Neuron (in vitro differentiated cells): ENCODE measurements around the gene MSMO1.

ENCODE experiments used
- H2AFZ ChIP-seq: one replicate; pipeline ENCODE4 v1.6.1; 2013; ENCODE audit warnings: low read depth, mild to moderate bottlenecking, inconsistent platforms, low read length, moderate library complexity
- H3K27me3 ChIP-seq: one replicate; pipeline ENCODE4 v1.6.1; 2013; ENCODE audit warnings: low read length; ENCODE audit not compliant: insufficient read depth
- H3K36me3 ChIP-seq: one replicate; pipeline ENCODE4 v1.6.1; 2013; ENCODE audit warnings: low read length; ENCODE audit not compliant: insufficient read depth
- H3K4me1 ChIP-seq: one replicate; pipeline ENCODE4 v1.6.1; 2013; ENCODE audit warnings: low read length; ENCODE audit not compliant: insufficient read depth
- H3K4me3 ChIP-seq: 2 replicates; pipeline ENCODE4 v1.5.1; 2013; ENCODE audit warnings: mild to moderate bottlenecking, low read length, moderate library complexity
- H3K9me3 ChIP-seq: one replicate; pipeline ENCODE4 v1.6.1; 2013; ENCODE audit warnings: low read length

MSMO1 gene

GRCh38 chr4:165378745-165379677 is 51.5 kb downstream of the MSMO1 start, which contains the start of gene CPE:
CPE (plus strand) TSS chr4:165379008; CDS start chr4:165379222, 214 bp downstream.
- Histone ChIP-seq H3K36me3 (no peaks in the 10 kb centered on the region), H2AFZ (peak within 1 kb of the TSS; percentile 98), H3K4me1 (peaks cover 28% of the 10 kb centered on the region), H3K9me3 (no peaks in the 10 kb centered on the region), H3K4me3 (peak within 1 kb of the TSS; percentile 59), H3K27me3 (no peaks in the 10 kb centered on the region)

- no peaks in the 10 kb centered on the region for H3K9me3 ChIP-seq
- peaks cover 32% of the 10 kb centered on the region for H3K4me1 ChIP-seq
- no peaks in the 10 kb centered on the region for H3K36me3 ChIP-seq
- H2AFZ ChIP-seq, result no peak overlapping the region
- no peaks in the 10 kb centered on the region for H3K27me3 ChIP-seq
- peak overlapping the region; percentile 59 for H3K4me3 ChIP-seq
Observed at GRCh38 chr4:165379678-165380064, 52.2 kb downstream of the MSMO1 start.

- H3K36me3 ChIP-seq, result no peaks in the 10 kb centered on the region
- no peak overlapping the region for H3K4me3 ChIP-seq
- no peaks in the 10 kb centered on the region for H3K9me3 ChIP-seq
- H3K27me3 ChIP-seq, result no peaks in the 10 kb centered on the region
- H2AFZ ChIP-seq, result no peak overlapping the region
- H3K4me1 ChIP-seq, result peaks cover 32% of the 10 kb centered on the region
Observed at GRCh38 chr4:165380805-165381204, 53.3 kb downstream of the MSMO1 start.

DNA sequence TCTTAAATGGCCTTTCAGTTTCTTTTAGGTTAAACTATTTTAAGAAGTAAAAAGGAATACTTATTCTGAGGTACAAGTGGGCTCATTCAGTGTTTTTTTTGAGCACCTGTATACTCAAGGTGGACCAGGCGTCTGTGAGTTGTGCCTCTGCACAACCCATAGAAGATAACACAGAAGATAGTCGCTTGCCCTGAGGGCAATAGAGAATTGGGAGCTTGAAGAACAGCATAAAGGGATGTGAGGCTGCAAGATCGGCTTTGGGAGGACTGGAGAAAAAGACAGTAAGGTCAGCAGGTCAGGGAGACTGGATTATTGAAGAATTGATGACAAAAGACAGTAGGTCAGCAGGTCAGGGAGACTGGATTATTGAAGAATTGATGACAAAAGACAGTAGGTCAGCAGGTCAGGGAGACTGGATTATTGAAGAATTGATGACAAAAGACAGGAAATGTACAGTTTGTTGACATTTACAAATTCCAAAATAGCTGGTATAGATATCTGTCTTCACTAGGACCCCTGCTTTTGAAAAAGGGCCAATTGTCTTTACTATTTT is 54.4 kb downstream of the MSMO1 start:
- H3K27me3 ChIP-seq, result no peaks in the 10 kb centered on the region
- H3K4me1 ChIP-seq, result peaks cover 32% of the 10 kb centered on the region
- no peak overlapping the region for H2AFZ ChIP-seq
- H3K4me3 ChIP-seq, result no peak overlapping the region
- H3K9me3 ChIP-seq, result no peaks in the 10 kb centered on the region
- no peaks in the 10 kb centered on the region for H3K36me3 ChIP-seq

DNA sequence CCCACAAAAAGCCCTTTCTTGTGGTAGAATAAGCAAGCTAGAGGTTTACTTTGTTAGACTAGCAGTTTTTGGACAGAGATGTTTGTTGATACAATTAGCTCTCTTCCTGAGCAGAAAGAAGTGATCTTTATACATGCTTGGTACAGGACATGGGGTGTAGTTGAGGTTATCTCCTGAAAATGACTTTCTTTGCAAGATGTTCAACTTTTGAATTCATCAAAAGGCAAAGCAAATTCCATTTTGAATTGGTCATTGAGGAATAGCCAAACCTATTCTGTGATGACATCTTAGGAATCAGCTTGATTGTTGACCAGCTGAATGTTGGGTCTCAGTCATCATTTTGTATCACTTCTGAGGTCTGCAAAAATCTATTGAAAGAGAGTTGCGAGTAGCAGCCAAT is 55.2 kb downstream of the MSMO1 start:
- H3K9me3 ChIP-seq, result no peaks in the 10 kb centered on the region
- peaks cover 32% of the 10 kb centered on the region for H3K4me1 ChIP-seq
- no peaks in the 10 kb centered on the region for H3K27me3 ChIP-seq
- no peak overlapping the region for H3K4me3 ChIP-seq
- no peaks in the 10 kb centered on the region for H3K36me3 ChIP-seq
- H2AFZ ChIP-seq, result no peak overlapping the region

GRCh38 chr4:165383591-165384073 is 56.2 kb downstream of the MSMO1 start:
- Histone ChIP-seq H3K36me3 (no peaks in the 10 kb centered on the region), H3K4me1 (peaks cover 32% of the 10 kb centered on the region), H3K27me3 (no peaks in the 10 kb centered on the region), H3K9me3 (no peaks in the 10 kb centered on the region), H3K4me3 (no peak overlapping the region), H2AFZ (no peak overlapping the region)

DNA sequence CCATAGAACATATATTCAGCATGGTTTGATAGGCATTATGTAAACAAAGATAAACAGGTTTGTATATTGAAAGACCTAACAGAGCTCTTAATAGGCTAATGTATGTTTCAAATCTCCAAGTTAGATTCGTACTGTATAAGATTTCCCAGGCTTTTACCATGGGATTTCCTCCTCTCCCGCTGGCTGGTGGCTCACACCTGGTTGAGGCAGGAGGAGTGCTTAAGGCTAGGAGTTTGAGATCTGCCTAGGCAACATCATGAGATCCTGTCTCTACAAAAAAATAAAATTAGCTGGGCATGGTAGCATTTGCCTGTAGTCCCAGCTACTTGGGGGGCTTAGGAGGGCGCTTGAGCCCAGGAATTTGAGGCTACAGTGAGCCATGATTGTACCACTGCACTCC is 56.7 kb downstream of the MSMO1 start:
- H3K4me3 ChIP-seq, result no peak overlapping the region
- no peaks in the 10 kb centered on the region for H3K9me3 ChIP-seq
- no peaks in the 10 kb centered on the region for H3K36me3 ChIP-seq

DNA sequence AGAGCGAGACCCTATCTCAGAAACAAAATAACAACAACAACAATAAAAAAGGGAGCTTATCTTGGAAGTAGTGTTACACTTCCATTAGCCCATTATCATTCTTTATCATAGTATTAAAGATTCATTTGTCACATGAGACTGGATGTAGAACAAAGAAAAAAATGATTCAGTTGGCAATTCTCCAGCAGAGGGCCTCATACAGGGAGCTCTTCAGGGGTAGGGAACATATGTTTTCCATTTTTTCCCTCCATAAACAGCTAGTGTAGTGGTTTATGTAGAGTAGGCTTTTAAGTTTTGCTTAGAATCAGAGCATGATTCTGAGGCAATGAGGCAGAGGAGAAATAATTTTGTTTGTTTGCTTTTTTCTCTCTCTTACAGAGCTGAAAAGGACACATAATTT is 57.1 kb downstream of the MSMO1 start:
- Histone ChIP-seq H3K9me3 (no peaks in the 10 kb centered on the region), H3K4me1 (peaks cover 34% of the 10 kb centered on the region), H3K4me3 (no peak overlapping the region), H2AFZ (no peak overlapping the region), H3K36me3 (no peaks in the 10 kb centered on the region), H3K27me3 (no peaks in the 10 kb centered on the region)

More for the DNA sequence above, 56.7 kb downstream of the MSMO1 start:
- H3K4me1 ChIP-seq, result peaks cover 32% of the 10 kb centered on the region
- H2AFZ ChIP-seq, result no peak overlapping the region
- no peaks in the 10 kb centered on the region for H3K27me3 ChIP-seq

DNA sequence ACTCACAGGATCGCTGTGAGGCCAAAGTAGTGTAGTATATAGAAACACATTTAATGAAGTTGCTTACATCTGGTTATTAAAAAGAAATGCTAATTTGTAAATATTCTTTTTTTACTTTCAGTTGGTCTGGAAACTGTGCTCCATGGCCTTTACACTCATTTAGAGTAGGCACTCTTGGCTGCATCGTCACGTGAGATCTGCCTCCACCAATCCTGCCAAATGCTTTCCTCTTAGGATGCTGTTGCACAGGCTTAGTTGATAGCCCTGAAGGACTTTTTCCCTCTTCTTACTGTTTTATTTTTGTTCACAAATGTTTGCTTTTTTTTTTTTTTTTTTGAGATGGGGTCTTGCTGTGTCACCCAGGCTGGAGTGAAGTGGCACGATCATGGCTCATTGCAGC is 57.7 kb downstream of the MSMO1 start:
- H2AFZ ChIP-seq, result no peak overlapping the region
- H3K27me3 ChIP-seq, result no peaks in the 10 kb centered on the region
- H3K36me3 ChIP-seq, result no peaks in the 10 kb centered on the region
- no peaks in the 10 kb centered on the region for H3K9me3 ChIP-seq
- H3K4me3 ChIP-seq, result no peak overlapping the region
- H3K4me1 ChIP-seq, result peaks cover 34% of the 10 kb centered on the region

- Histone ChIP-seq H3K4me1 (peaks cover 32% of the 10 kb centered on the region), H3K9me3 (no peaks in the 10 kb centered on the region), H3K27me3 (no peaks in the 10 kb centered on the region), H3K36me3 (no peaks in the 10 kb centered on the region), H3K4me3 (no peak overlapping the region), H2AFZ (no peak overlapping the region)
Observed at GRCh38 chr4:165386328-165386727, 58.9 kb downstream of the MSMO1 start.

- Histone ChIP-seq H2AFZ (no peak overlapping the region), H3K9me3 (no peaks in the 10 kb centered on the region), H3K27me3 (no peaks in the 10 kb centered on the region), H3K4me1 (peaks cover 9% of the 10 kb centered on the region), H3K36me3 (no peaks in the 10 kb centered on the region), H3K4me3 (no peak overlapping the region)
Observed at GRCh38 chr4:165388756-165389155, 61.3 kb downstream of the MSMO1 start.
